ENCODE data around the gene PSMD9. TPM values are rescaled to one million over a fixed set of nuclear protein-coding genes. Genes with fewer than 3 reads are reported as not detected.
"Not testable (repeated sequence)": the region's sequence is repeated elsewhere in the genome, so short reads cannot be mapped to it uniquely, and the experiment has no call there.

The PSMD9 gene
- total and polyA plus RNA-seq, 4 donors = 39.0 to 57.6 (median 51.2) TPM

- no peak overlapping the region for H3K9ac ChIP-seq (ENCODE audit: low read depth in 1 of 2, low read length in 2 of 2)
- H3K27ac ChIP-seq (ENCODE audit: low read depth in 1 of 2, low read length in 2 of 2) = peak overlapping the region; percentile 76 to 82
- no peaks in the 10 kb centered on the region for H3K27me3 ChIP-seq (ENCODE audit: control insufficient read depth in 4 of 4, insufficient read depth in 4 of 4, low read length in 3 of 4)
- H3K9me3 ChIP-seq (ENCODE audit: control insufficient read depth in 4 of 4, low read length in 3 of 4) = no peaks in the 10 kb centered on the region
- no peak overlapping the region for H3K4me3 ChIP-seq (ENCODE audit: low read depth in 1 of 3, low read length in 3 of 3)
- 38% methylated on average over 6 of the region's 6 CpGs for WGBS
- H3K36me3 ChIP-seq (ENCODE audit: control insufficient read depth in 4 of 4, insufficient read depth in 3 of 4, low read depth in 1 of 4, low read length in 3 of 4) = no peaks in the 10 kb centered on the region
- DNase-seq (ENCODE audit: low spot score) = no peak
- peak; percentile 82 to 88 for TF ChIP-seq RXRA (IDR thresholded peaks at IDR 0.05)
- no peak for TF ChIP-seq YY1 (IDR thresholded peaks at IDR 0.05)
- TF ChIP-seq SP1 (IDR thresholded peaks at IDR 0.05) = peak; percentile 61
- peak; percentile 22 for TF ChIP-seq FOXA2 (IDR thresholded peaks at IDR 0.05)
- TF ChIP-seq, protein P1, sequence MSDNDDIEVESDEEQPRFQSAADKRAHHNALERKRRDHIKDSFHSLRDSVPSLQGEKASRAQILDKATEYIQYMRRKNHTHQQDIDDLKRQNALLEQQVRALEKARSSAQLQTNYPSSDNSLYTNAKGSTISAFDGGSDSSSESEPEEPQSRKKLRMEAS (IDR thresholded peaks at IDR 0.05) = no peak
- TF ChIP-seq, protein P2, sequence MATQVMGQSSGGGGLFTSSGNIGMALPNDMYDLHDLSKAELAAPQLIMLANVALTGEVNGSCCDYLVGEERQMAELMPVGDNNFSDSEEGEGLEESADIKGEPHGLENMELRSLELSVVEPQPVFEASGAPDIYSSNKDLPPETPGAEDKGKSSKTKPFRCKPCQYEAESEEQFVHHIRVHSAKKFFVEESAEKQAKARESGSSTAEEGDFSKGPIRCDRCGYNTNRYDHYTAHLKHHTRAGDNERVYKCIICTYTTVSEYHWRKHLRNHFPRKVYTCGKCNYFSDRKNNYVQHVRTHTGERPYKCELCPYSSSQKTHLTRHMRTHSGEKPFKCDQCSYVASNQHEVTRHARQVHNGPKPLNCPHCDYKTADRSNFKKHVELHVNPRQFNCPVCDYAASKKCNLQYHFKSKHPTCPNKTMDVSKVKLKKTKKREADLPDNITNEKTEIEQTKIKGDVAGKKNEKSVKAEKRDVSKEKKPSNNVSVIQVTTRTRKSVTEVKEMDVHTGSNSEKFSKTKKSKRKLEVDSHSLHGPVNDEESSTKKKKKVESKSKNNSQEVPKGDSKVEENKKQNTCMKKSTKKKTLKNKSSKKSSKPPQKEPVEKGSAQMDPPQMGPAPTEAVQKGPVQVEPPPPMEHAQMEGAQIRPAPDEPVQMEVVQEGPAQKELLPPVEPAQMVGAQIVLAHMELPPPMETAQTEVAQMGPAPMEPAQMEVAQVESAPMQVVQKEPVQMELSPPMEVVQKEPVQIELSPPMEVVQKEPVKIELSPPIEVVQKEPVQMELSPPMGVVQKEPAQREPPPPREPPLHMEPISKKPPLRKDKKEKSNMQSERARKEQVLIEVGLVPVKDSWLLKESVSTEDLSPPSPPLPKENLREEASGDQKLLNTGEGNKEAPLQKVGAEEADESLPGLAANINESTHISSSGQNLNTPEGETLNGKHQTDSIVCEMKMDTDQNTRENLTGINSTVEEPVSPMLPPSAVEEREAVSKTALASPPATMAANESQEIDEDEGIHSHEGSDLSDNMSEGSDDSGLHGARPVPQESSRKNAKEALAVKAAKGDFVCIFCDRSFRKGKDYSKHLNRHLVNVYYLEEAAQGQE (IDR thresholded peaks at IDR 0.05) = no peak
- peak in 1 of 2 donors; percentile 5 for TF ChIP-seq RAD21 (IDR thresholded peaks at IDR 0.05)
- TF ChIP-seq ZBTB33 (IDR thresholded peaks at IDR 0.05) = no peak
- TF ChIP-seq HNF4A (conservative IDR thresholded peaks at IDR 0.05) = peak; percentile 40 to 48
- peaks cover 0 to 27% (median 18%) of the 10 kb centered on the region in 4 donors for H3K4me1 ChIP-seq (ENCODE audit: control insufficient read depth in 4 of 4, insufficient read depth in 4 of 4, low read length in 3 of 4)
Measured at GRCh38 chr12:121875582-121875981, 13.0 kb upstream of the PSMD9 start.

DNA sequence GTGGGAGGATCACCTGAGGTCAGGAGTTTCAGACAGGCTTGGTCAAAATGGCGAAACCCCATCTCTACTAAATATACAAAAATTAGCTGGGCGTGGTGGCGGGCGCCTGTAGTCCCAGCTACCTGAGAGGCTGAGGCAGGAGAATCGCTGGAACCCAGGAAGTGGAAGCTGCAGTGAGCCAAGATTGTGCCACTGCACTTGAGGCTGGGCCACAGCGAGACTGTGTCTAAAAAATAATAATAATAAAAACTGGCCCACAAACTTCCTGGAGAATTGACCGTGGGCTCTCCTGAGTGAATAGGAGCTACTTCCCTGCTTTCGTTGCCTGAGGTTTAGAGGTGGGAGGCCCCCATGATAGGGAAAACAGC lies 12.5 kb upstream of the PSMD9 start:
- not testable (repeated sequence) for H3K9me3 ChIP-seq (ENCODE audit: control insufficient read depth in 4 of 4, low read length in 3 of 4); H3K4me3 ChIP-seq (ENCODE audit: low read depth in 1 of 3, low read length in 3 of 3); H3K36me3 ChIP-seq (ENCODE audit: control insufficient read depth in 4 of 4, insufficient read depth in 3 of 4, low read depth in 1 of 4, low read length in 3 of 4); H3K27me3 ChIP-seq (ENCODE audit: control insufficient read depth in 4 of 4, insufficient read depth in 4 of 4, low read length in 3 of 4); DNase-seq (ENCODE audit: low spot score)
- H3K27ac ChIP-seq (ENCODE audit: low read depth in 1 of 2, low read length in 2 of 2) = peak overlapping the region; percentile 76 to 82
- peaks cover 0 to 27% (median 18%) of the 10 kb centered on the region in 4 donors for H3K4me1 ChIP-seq (ENCODE audit: control insufficient read depth in 4 of 4, insufficient read depth in 4 of 4, low read length in 3 of 4)
- peak overlapping the region in 1 of 2 donors; percentile 21 for H3K9ac ChIP-seq (ENCODE audit: low read depth in 1 of 2, low read length in 2 of 2)
- WGBS = 70% methylated on average over 8 of the region's 8 CpGs

DNA sequence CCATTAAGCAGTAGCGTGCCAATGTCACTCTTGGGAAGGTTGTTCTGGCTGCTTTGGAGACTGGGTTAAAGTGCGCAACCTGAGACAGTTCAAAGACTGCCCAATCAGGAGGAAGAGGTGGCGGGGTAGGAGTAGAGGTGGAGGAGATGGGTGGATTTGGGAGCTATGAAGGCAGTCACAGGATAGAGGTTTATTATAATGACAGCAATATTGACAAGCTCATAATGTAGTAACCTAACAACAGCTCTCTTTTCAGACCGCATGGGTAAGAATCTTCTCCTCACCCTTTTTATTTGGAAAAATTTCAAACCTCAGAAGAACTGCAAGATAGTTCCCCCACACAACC lies 5.3 kb upstream of the PSMD9 start:
- DNase-seq (ENCODE audit: low spot score) = no peak

DNA sequence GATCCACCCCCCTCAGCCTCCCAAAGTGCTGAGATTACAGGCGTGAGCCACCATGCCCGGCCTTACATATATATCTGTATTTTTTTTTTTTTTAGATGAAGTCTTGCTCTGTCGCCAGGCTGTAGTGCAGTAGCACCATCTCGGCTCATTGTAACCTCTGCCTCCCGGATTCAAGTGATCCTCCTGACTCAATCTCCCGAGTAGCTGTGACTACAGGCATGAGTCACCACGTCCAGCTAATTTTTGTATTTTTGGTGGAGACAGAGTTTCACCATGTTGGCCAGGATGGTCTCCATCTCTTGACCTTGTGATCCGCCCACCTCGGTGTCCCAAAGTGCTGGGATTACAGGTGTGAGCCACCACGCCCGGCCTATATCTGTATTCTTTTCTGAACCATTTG lies 3.5 kb upstream of the PSMD9 start:
- H3K36me3 ChIP-seq (ENCODE audit: control insufficient read depth in 4 of 4, insufficient read depth in 3 of 4, low read depth in 1 of 4, low read length in 3 of 4); H3K9me3 ChIP-seq (ENCODE audit: control insufficient read depth in 4 of 4, low read length in 3 of 4); DNase-seq (ENCODE audit: low spot score); H3K27ac ChIP-seq (ENCODE audit: low read depth in 1 of 2, low read length in 2 of 2); H3K9ac ChIP-seq (ENCODE audit: low read depth in 1 of 2, low read length in 2 of 2); H3K27me3 ChIP-seq (ENCODE audit: control insufficient read depth in 4 of 4, insufficient read depth in 4 of 4, low read length in 3 of 4); H3K4me3 ChIP-seq (ENCODE audit: low read depth in 1 of 3, low read length in 3 of 3): not testable (repeated sequence)
- 94% methylated on average over 11 of the region's 11 CpGs for WGBS
- peaks cover 0 to 26% (median 17%) of the 10 kb centered on the region in 4 donors for H3K4me1 ChIP-seq (ENCODE audit: control insufficient read depth in 4 of 4, insufficient read depth in 4 of 4, low read length in 3 of 4)

More for the DNA sequence above, 5.3 kb upstream of the PSMD9 start:
- H3K4me1 ChIP-seq (ENCODE audit: control insufficient read depth in 4 of 4, insufficient read depth in 4 of 4, low read length in 3 of 4) = peaks cover 0 to 10% (median 5%) of the 10 kb centered on the region in 4 donors
- TF ChIP-seq HNF4A (conservative IDR thresholded peaks at IDR 0.05) = peak; percentile 14 to 53
- TF ChIP-seq SP1 (IDR thresholded peaks at IDR 0.05) = peak; percentile 36
- no peak for TF ChIP-seq EGR1 (IDR thresholded peaks at IDR 0.05; ENCODE audit: low read depth in 2 of 2)
- no peak for TF ChIP-seq NR2F2 (IDR thresholded peaks at IDR 0.05)
- TF ChIP-seq JUND (IDR thresholded peaks at IDR 0.05) = no peak
- no peak for TF ChIP-seq GABPA (IDR thresholded peaks at IDR 0.05 in 1 of 2, conservative IDR thresholded peaks at IDR 0.05 in 1 of 2)
- peak in 1 of 2 donors; percentile 67 for TF ChIP-seq RXRA (IDR thresholded peaks at IDR 0.05)
- TF ChIP-seq FOXA1 (IDR thresholded peaks at IDR 0.05) = no peak
- TF ChIP-seq, protein P1 (IDR thresholded peaks at IDR 0.05) = no peak
- no peak for TF ChIP-seq RAD21 (IDR thresholded peaks at IDR 0.05)
- no peak overlapping the region for H3K4me3 ChIP-seq (ENCODE audit: low read depth in 1 of 3, low read length in 3 of 3)
- H3K9me3 ChIP-seq (ENCODE audit: control insufficient read depth in 4 of 4, low read length in 3 of 4) = no peaks in the 10 kb centered on the region
- no peak overlapping the region for H3K9ac ChIP-seq (ENCODE audit: low read depth in 1 of 2, low read length in 2 of 2)
- 41% methylated on average over 4 of the region's 4 CpGs for WGBS
- H3K27ac ChIP-seq (ENCODE audit: low read depth in 1 of 2, low read length in 2 of 2) = peak overlapping the region in 1 of 2 donors; percentile 13
- H3K27me3 ChIP-seq (ENCODE audit: control insufficient read depth in 4 of 4, insufficient read depth in 4 of 4, low read length in 3 of 4) = no peaks in the 10 kb centered on the region
- H3K36me3 ChIP-seq (ENCODE audit: control insufficient read depth in 4 of 4, insufficient read depth in 3 of 4, low read depth in 1 of 4, low read length in 3 of 4) = no peaks in the 10 kb centered on the region
